Measurements from ENCODE around the gene CELF2. TPM values are rescaled to one million over a fixed set of nuclear protein-coding genes. Genes with fewer than 3 reads are reported as not detected.

CELF2 gene
- total and polyA plus RNA-seq, 10 donors: 13.5 to 180 (median 105) TPM

DNA sequence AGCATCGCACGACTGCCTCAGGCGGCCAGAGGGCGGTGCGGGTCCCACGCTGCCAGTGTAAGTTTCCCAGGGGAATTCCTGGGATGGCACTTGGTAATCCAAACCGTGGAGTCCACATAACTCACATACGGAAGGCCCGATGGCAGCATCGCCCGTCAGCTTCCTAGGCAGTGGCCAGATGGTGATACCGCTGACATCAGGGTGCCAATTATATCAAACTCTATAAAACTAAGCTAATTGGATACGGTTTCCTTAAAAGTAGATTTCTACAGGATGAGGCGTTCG lies 189.8 kb downstream of the CELF2 start:
- Histone ChIP-seq H3K9me3 (no peaks in the 10 kb centered on the region), H3K27ac (peak overlapping the region in 3 of 8 donors; percentile 16 to 60 (median 23)), H3K4me1 (peaks cover 29 to 100% (median 83%) of the 10 kb centered on the region in 6 donors), H3K4me3 (no peak overlapping the region), H3K36me3 (peaks cover 0 to 69% (median 10%) of the 10 kb centered on the region in 6 donors), H3K27me3 (replicated peaks in 1 of 7) (no peaks in the 10 kb centered on the region)
- WGBS, 5 donors: 88 to 95% (median 93%) methylated on average over 14 to 15 of the region's 15 CpGs
- no peak for DNase-seq
- TF ChIP-seq, protein P1, sequence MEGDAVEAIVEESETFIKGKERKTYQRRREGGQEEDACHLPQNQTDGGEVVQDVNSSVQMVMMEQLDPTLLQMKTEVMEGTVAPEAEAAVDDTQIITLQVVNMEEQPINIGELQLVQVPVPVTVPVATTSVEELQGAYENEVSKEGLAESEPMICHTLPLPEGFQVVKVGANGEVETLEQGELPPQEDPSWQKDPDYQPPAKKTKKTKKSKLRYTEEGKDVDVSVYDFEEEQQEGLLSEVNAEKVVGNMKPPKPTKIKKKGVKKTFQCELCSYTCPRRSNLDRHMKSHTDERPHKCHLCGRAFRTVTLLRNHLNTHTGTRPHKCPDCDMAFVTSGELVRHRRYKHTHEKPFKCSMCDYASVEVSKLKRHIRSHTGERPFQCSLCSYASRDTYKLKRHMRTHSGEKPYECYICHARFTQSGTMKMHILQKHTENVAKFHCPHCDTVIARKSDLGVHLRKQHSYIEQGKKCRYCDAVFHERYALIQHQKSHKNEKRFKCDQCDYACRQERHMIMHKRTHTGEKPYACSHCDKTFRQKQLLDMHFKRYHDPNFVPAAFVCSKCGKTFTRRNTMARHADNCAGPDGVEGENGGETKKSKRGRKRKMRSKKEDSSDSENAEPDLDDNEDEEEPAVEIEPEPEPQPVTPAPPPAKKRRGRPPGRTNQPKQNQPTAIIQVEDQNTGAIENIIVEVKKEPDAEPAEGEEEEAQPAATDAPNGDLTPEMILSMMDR (IDR thresholded peaks at IDR 0.05 in 8 of 11, conservative IDR thresholded peaks at IDR 0.05 in 3 of 11): no peak
- peak in 1 of 3 donors; percentile 71 for TF ChIP-seq POLR2AphosphoS5 (IDR thresholded peaks at IDR 0.05)
- TF ChIP-seq POLR2A (IDR thresholded peaks at IDR 0.05): no peak
- intact Hi-C loops (cut with DNase I; ENCODE audit: low total_unique reads): no loop called here

DNA sequence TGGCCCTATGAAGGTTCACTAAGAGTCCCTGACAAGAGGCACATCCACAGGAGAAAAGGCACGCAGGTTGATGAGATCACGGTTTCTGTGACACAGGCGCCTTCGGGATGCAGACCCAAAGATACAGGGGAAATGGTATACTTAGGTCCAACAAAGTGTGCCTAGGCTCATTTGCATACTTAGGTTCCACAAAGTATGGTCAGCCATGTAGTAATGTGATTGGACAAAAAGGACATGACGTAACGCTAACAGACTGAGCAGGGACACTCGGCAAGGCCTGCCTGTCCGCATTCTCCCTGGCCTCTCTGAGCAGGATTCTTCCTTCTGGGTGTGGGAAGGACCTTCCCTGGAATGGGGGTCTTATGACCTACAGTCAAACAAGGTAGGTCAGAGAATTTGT lies 190.6 kb downstream of the CELF2 start:
- peak overlapping the region in 1 of 8 donors; percentile 9 for H3K4me3 ChIP-seq
- no peaks in the 10 kb centered on the region for H3K27me3 ChIP-seq (replicated peaks in 1 of 7)
- no peak for DNase-seq
- 72 to 95% (median 87%) methylated on average over 8 of the region's 8 CpGs for WGBS, 5 donors
- H3K9me3 ChIP-seq: no peaks in the 10 kb centered on the region
- peak overlapping the region in 4 of 8 donors; percentile 37 to 64 (median 56) for H3K27ac ChIP-seq
- H3K36me3 ChIP-seq: peaks cover 0 to 68% (median 10%) of the 10 kb centered on the region in 6 donors
- peak in 1 of 3 donors; percentile 8 for TF ChIP-seq POLR2AphosphoS5 (IDR thresholded peaks at IDR 0.05)
- TF ChIP-seq, protein P1 (IDR thresholded peaks at IDR 0.05 in 8 of 11, conservative IDR thresholded peaks at IDR 0.05 in 3 of 11): no peak
- intact Hi-C loops (cut with DNase I; ENCODE audit: low total_unique reads): no loop called here
- H3K4me1 ChIP-seq: peaks cover 33 to 100% (median 90%) of the 10 kb centered on the region in 6 donors

DNA sequence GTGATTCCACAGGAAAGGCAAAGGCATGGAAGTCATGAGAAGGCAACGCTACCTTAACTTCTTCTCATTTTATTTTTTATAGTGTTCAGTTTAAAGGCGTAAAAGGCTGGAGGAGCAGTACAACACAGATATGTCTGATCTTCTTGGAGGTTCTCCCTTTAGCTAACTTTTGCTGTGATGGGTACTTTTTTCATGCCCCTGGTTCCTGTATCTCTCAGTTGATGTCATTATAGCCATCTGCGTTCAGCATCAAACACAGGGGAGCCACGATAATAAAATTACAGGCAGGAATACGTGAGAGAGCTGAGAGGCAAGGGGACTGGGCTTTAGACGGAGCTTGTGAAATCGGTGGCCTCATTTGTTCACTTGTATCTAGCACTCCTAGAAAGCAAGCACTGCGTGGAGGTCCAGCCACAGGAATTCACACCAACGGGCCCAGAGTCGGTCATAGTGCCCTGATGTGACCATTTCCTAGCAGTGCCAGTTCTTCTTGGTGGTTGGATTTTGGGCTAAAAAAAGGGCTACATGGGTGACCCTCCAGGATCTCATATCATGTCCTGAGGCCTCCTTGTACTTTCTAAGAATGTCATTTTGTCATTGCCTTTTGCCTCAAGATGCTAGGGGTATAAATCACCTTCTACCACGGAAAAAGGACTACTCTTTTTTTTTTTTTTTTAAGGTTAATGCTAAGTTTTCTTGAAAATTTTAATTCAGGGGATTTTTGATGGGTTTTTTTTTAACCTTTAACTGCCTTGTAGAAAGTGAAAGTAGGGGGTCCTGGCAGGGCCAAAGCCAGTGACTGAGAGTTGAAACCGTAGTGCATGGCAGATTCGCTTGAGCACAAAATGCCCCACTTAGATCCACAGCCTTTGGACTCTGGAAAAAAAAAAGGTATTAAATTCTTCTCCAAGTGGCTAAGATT lies 191.5 kb downstream of the CELF2 start:
- H3K27me3 ChIP-seq (replicated peaks in 1 of 7): no peaks in the 10 kb centered on the region
- H3K27ac ChIP-seq: peak overlapping the region in 6 of 8 donors; percentile 35 to 64 (median 54)
- TF ChIP-seq, protein P1 (IDR thresholded peaks at IDR 0.05 in 8 of 11, conservative IDR thresholded peaks at IDR 0.05 in 3 of 11): no peak
- TF ChIP-seq POLR2A (IDR thresholded peaks at IDR 0.05) (no peak), POLR2AphosphoS5 (IDR thresholded peaks at IDR 0.05) (no peak)
- H3K9me3 ChIP-seq: no peaks in the 10 kb centered on the region
- 44 to 55% (median 53%) methylated on average over 13 of the region's 13 CpGs for WGBS, 5 donors
- intact Hi-C loops (cut with DNase I; ENCODE audit: low total_unique reads): no loop called here
- peaks cover 33 to 100% (median 96%) of the 10 kb centered on the region in 6 donors for H3K4me1 ChIP-seq
- H3K36me3 ChIP-seq: peaks cover 0 to 68% (median 5%) of the 10 kb centered on the region in 6 donors
- DNase-seq: no peak
- H3K4me3 ChIP-seq: peak overlapping the region in 1 of 8 donors; percentile 40

DNA sequence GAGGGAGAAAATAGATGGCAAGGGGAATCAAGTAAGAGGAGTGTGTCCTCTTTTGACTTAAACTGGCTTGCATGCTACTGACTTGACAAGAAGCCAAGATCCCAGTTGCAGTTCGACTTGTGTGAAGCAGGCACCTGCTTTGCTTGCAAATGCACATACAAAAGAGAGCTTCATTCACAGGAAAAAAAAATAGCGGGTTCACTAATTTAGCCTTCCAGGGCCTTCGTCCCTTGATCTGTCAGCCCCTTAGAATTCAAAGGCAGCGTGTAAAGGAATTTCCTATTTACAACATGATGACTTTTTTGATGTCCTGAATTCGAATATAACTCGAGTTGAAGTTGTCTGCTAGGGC lies 192.1 kb downstream of the CELF2 start:
- Histone ChIP-seq H3K4me1 (peaks cover 38 to 100% (median 96%) of the 10 kb centered on the region in 6 donors), H3K27ac (peak overlapping the region in 7 of 8 donors; percentile 8 to 64 (median 53)), H3K4me3 (peak overlapping the region in 1 of 8 donors; percentile 8), H3K27me3 (replicated peaks in 1 of 7) (no peaks in the 10 kb centered on the region), H3K36me3 (peaks cover 0 to 68% (median 8%) of the 10 kb centered on the region in 6 donors), H3K9me3 (no peaks in the 10 kb centered on the region)
- TF ChIP-seq, protein P1 (IDR thresholded peaks at IDR 0.05 in 8 of 11, conservative IDR thresholded peaks at IDR 0.05 in 3 of 11): no peak
- TF ChIP-seq POLR2AphosphoS5 (IDR thresholded peaks at IDR 0.05) (no peak), POLR2A (IDR thresholded peaks at IDR 0.05) (no peak)
- intact Hi-C loops (cut with DNase I; ENCODE audit: low total_unique reads): no loop called here
- WGBS, 5 donors: 16 to 26% (median 25%) methylated on average over 6 of the region's 6 CpGs
- DNase-seq: no peak

Measured in spleen (tissue), 11 donors.